HepG2 (cell line): Measurements from ENCODE around the gene PAQR6. TPM values are rescaled to one million over a fixed set of nuclear protein-coding genes. Genes with fewer than 3 reads are reported as not detected.
A peak's percentile ranks its signal among the peaks of the same experiment; 100 is the strongest.

Experiments
- ATRX ChIP-seq: sonication (generic); formaldehyde crosslinking; IDR thresholded peaks from 2 replicates; pipeline ENCODE4 v1.4.0; 2020; ENCODE audit warnings: missing genetic modification reagents, borderline replicate concordance
- DDIT3 ChIP-seq: sonication (generic); formaldehyde crosslinking; IDR thresholded peaks from 2 replicates; pipeline ENCODE4 v1.4.0; 2020; ENCODE audit warnings: mild to moderate bottlenecking, missing genetic modification reagents
- FLYWCH1 ChIP-seq: sonication (generic); formaldehyde crosslinking; IDR thresholded peaks from 2 replicates; pipeline ENCODE4 v1.8.1; 2023; ENCODE audit warnings: mild to moderate bottlenecking, missing genetic modification reagents
- HDAC2 ChIP-seq: sonication (generic); formaldehyde crosslinking; IDR thresholded peaks from 2 replicates; pipeline ENCODE4 v1.4.0; 2020; ENCODE audit warnings: missing genetic modification reagents
- NR2C2 ChIP-seq: sonication (generic); formaldehyde crosslinking; IDR thresholded peaks from 2 replicates; pipeline ENCODE4 v1.4.0; 2020; ENCODE audit warnings: missing genetic modification reagents, mild to moderate bottlenecking, moderate library complexity, borderline replicate concordance
- RCOR2 ChIP-seq: IDR thresholded peaks from 2 replicates; pipeline ENCODE4 v1.6.1; 2016; ENCODE audit warnings: missing biosample characterization, missing genetic modification reagents
- RFX3 ChIP-seq: IDR thresholded peaks from 2 replicates; pipeline ENCODE4 v1.6.1; 2016; ENCODE audit warnings: missing biosample characterization, missing genetic modification reagents
- SATB2 ChIP-seq: sonication (generic); formaldehyde crosslinking; IDR thresholded peaks from 2 replicates; pipeline ENCODE4 v1.5.0; 2020; ENCODE audit warnings: missing genetic modification reagents
- SMAD3 ChIP-seq: sonication (generic); formaldehyde crosslinking; IDR thresholded peaks from 2 replicates; pipeline ENCODE4 v1.4.0; 2020; ENCODE audit warnings: missing genetic modification reagents
- SNAPC2 ChIP-seq: sonication (generic); formaldehyde crosslinking; IDR thresholded peaks from 2 replicates; pipeline ENCODE4 v1.8.1; 2022; ENCODE audit warnings: mild to moderate bottlenecking, missing genetic modification reagents
- TCF7L2 ChIP-seq: IDR thresholded peaks from 2 replicates; pipeline ENCODE4 v1.6.1; 2011; ENCODE audit warnings: mild to moderate bottlenecking, low read depth, low read length, moderate library complexity
- TSC22D2 ChIP-seq: sonication (generic); formaldehyde crosslinking; IDR thresholded peaks from 2 replicates; pipeline ENCODE4 v1.5.1; 2020; ENCODE audit warnings: missing genetic modification reagents, mild to moderate bottlenecking, borderline replicate concordance
- XRCC5 ChIP-seq: fragments of 200-400 bp; formaldehyde crosslinking; optimal IDR thresholded peaks from 2 replicates; pipeline ENCODE3; 2017; ENCODE audit warnings: mild to moderate bottlenecking, low read length
- ZKSCAN5 ChIP-seq: sonication (generic); formaldehyde crosslinking; IDR thresholded peaks from 2 replicates; pipeline ENCODE4 v1.5.1; 2020; ENCODE audit warnings: mild to moderate bottlenecking, missing genetic modification reagents
- ZMAT3 ChIP-seq: sonication (generic); formaldehyde crosslinking; conservative IDR thresholded peaks from 2 replicates; pipeline ENCODE4 v1.7.0; 2021; ENCODE audit warnings: missing genetic modification reagents
- ZNF234 ChIP-seq: sonication (generic); formaldehyde crosslinking; conservative IDR thresholded peaks from 2 replicates; pipeline ENCODE4 v1.5.1; 2020; ENCODE audit warnings: mild to moderate bottlenecking, missing genetic modification reagents
- ZNF275 ChIP-seq: sonication (generic); formaldehyde crosslinking; IDR thresholded peaks from 2 replicates; pipeline ENCODE4 v1.8.0; 2022; ENCODE audit warnings: missing genetic modification reagents, mild to moderate bottlenecking, inconsistent platforms, borderline replicate concordance
- ZNF407 ChIP-seq: sonication (generic); formaldehyde crosslinking; IDR thresholded peaks from one replicate; pipeline ENCODE4 v1.5.1; 2020; ENCODE audit warnings: mild to moderate bottlenecking, missing genetic modification reagents; ENCODE audit errors: not compliant biosample characterization
- ZNF580 ChIP-seq: IDR thresholded peaks from 2 replicates; pipeline ENCODE4 v1.6.1; 2016; ENCODE audit warnings: low read depth, borderline replicate concordance
- ZNF644 ChIP-seq: IDR thresholded peaks from 2 replicates; pipeline ENCODE4 v1.6.1; 2016; ENCODE audit warnings: low read depth
- ZSCAN22 ChIP-seq: sonication (generic); formaldehyde crosslinking; IDR thresholded peaks from 2 replicates; pipeline ENCODE4 v1.4.0; 2020; ENCODE audit warnings: mild to moderate bottlenecking, missing genetic modification reagents
- polyA plus RNA-seq, 8 experiments: library from polyadenylated mRNA; depleted of rRNA in 3 of 8; stranded (reverse) in 7 of 8; unstranded in 1 of 8; fragments of >200 nt; fragmentation: Illumina TruSeq in 4 of 8; extraction: Trizol in 4 of 8; gene quantifications; 2 replicates each; pipeline versions ENCODE4 v1.2.1 to v1.2.3, GENCODE V29; 2011 to 2016; ENCODE audit warnings: low read depth in 4 of 8, missing spikeins in 1 of 8, mixed read lengths in 1 of 8; ENCODE audit not compliant: insufficient read depth in 1 of 8
- total RNA-seq, 5 experiments: library from RNA; depleted of rRNA; stranded (reverse); fragments of >200 nt; fragmentation: Illumina TruSeq; extraction: Trizol; gene quantifications; 2 replicates each; pipeline ENCODE4 v1.2.3, GENCODE V29; 2016; ENCODE audit warnings: low read depth in 1 of 5

PAQR6 gene
- total and polyA plus RNA-seq, 2 of the 13 experiments (the other 11 are each of a cell fraction or from before 2014, with no cell fraction given) = 0.82 to 1.4 TPM

GRCh38 chr1:156212833-156213643, 34.8 kb downstream of the PAQR6 start, which contains the start of gene PMF1 (continued):
- TF ChIP-seq FLYWCH1 (CRISPR knock-in tag) (no peak), NR2C2 (peak; percentile 68), ZNF580 (CRISPR knock-in tag) (peak; percentile 75), ZKSCAN5 (no peak), TSC22D2 (CRISPR knock-in tag) (peak; percentile 60; the same call in 1 of the 2 replicates), ZNF275 (CRISPR knock-in tag) (no peak), SNAPC2 (CRISPR knock-in tag) (no peak), ZNF407 (no peak), TCF7L2 (no peak), DDIT3 (no peak), ZNF644 (no peak), HDAC2 (CRISPR knock-in tag) (no peak), ZSCAN22 (0 out of 2 replicates have a peak, but pooled peaks have one; percentile 37), ATRX (CRISPR knock-in tag) (no peak), SMAD3 (CRISPR knock-in tag) (peak; percentile 48; the same call in 1 of the 2 replicates), XRCC5 (no peak), RFX3 (CRISPR knock-in tag) (no peak), ZMAT3 (CRISPR knock-in tag) (peak; percentile 69), ZNF234 (CRISPR knock-in tag) (no peak), SATB2 (CRISPR knock-in tag) (peak; percentile 51; the same call in 1 of the 2 replicates), RCOR2 (CRISPR knock-in tag) (no peak)
